Natural killer cell (primary cell): ENCODE data around the gene PSMG2. TPM values are rescaled to one million over a fixed set of nuclear protein-coding genes. Genes with fewer than 3 reads are reported as not detected.

Experiments used
- ATAC-seq, 3 donors: fragments of 150-1000 bp in 2 of 3; fragments of 200-7000 bp in 1 of 3; cut with Tn5 transposase; 1 replicate in 1 of 3; 2 replicates in 2 of 3; pipeline ENCODE4 v1.10.0; 2021; ENCODE audit warnings: mild to moderate bottlenecking in 2 of 3, moderate library complexity in 2 of 3
- DNase-seq, 2 donors: peaks; one replicate each; pipeline versions ENCODE4 v3.0.0 to v3.0.0-alpha.2; 2013 to 2021; ENCODE audit warnings: mixed read lengths in 1 of 2
- H3K27ac ChIP-seq: one replicate; pipeline ENCODE4 v1.5.1; 2013; ENCODE audit warnings: mild to moderate bottlenecking, low read length
- H3K27me3 ChIP-seq: one replicate; pipeline ENCODE4 v1.6.1; 2013; ENCODE audit warnings: low read length; ENCODE audit not compliant: control insufficient read depth, insufficient read depth
- H3K36me3 ChIP-seq: one replicate; pipeline ENCODE4 v1.6.1; 2013; ENCODE audit warnings: low read length; ENCODE audit not compliant: control insufficient read depth, insufficient read depth
- H3K4me1 ChIP-seq: one replicate; pipeline ENCODE4 v1.6.1; 2013; ENCODE audit warnings: low read length; ENCODE audit not compliant: control insufficient read depth, insufficient read depth
- H3K4me3 ChIP-seq: one replicate; pipeline ENCODE4 v1.5.1; 2013; ENCODE audit warnings: low read length
- H3K9me3 ChIP-seq: one replicate; pipeline ENCODE4 v1.6.1; 2013; ENCODE audit warnings: low read length; ENCODE audit not compliant: control insufficient read depth, insufficient read depth
- H3K27ac Mint-ChIP-seq, 2 donors: one replicate each; pipeline ENCODE4 v1.8.0; 2022; ENCODE audit warnings: mild to moderate bottlenecking in 2 of 2, mixed read lengths in 2 of 2, moderate library complexity in 1 of 2
- H3K27me3 Mint-ChIP-seq, 2 donors: one replicate each; pipeline ENCODE4 v1.8.0; 2022; ENCODE audit warnings: low read depth in 2 of 2, mixed read lengths in 2 of 2
- H3K36me3 Mint-ChIP-seq: one replicate; pipeline ENCODE4 v1.8.0; 2022; ENCODE audit warnings: mixed read lengths
- H3K4me1 Mint-ChIP-seq, 2 donors: one replicate each; pipeline ENCODE4 v1.8.0; 2022; ENCODE audit warnings: mixed read lengths in 2 of 2
- H3K4me3 Mint-ChIP-seq: one replicate; pipeline ENCODE4 v1.8.0; 2022; ENCODE audit warnings: mild to moderate bottlenecking, moderate library complexity, mixed read lengths
- H3K9me3 Mint-ChIP-seq, 2 donors: one replicate each; pipeline ENCODE4 v1.8.0; 2022; ENCODE audit warnings: mixed read lengths in 2 of 2
- CTCF ChIP-seq: fragments of 200-600 bp; IDR thresholded peaks from one replicate; pipeline ENCODE4 v1.8.0; 2022; ENCODE audit warnings: antibody characterized with exemption
- WGBS: methylation state at CpG from one replicate; pipeline ENCODE4 v1.1.7; 2013; ENCODE audit warnings: missing lambda C conversion rate; ENCODE audit not compliant: insufficient coverage; 5-methylcytosine and 5-hydroxymethylcytosine counted together
- intact Hi-C: fragments of 100-400 bp; cut with micrococcal nuclease; formaldehyde crosslinking; loops from one replicate; pipeline ENCODE4 v1.14.2; 2022
- total RNA-seq, 4 donors: library from RNA; stranded (reverse); fragments of 120-200 nt in 1 of 4; gene quantifications; one replicate each; pipeline versions ENCODE4 v1.2.3 to v1.2.4, GENCODE V29; 2013 to 2022

The PSMG2 gene
- total RNA-seq, 3 donors from 2014 or later (not counting 1 experiment from before 2014, with no cell fraction given): 56.7 to 63.4 (median 62.8) TPM

- no peaks in the 10 kb centered on the region for H3K36me3 ChIP-seq
- Mint-ChIP-seq H3K9me3 (no peaks in the 10 kb centered on the region), H3K4me1 (peaks cover 11 to 12% of the 10 kb centered on the region in 2 donors), H3K27me3 (peaks cover 0 to 10% of the 10 kb centered on the region in 2 donors), H3K36me3 (no peaks in the 10 kb centered on the region), H3K27ac (peak overlapping the region in 1 of 2 donors; percentile 22), H3K4me3 (peak overlapping the region; percentile 75)
- H3K27me3 ChIP-seq: no peaks in the 10 kb centered on the region
- TF ChIP-seq CTCF: no peak
- DNase-seq: peak in 1 of 2 donors; percentile 54
- H3K4me1 ChIP-seq: peaks cover 7% of the 10 kb centered on the region
- no peaks in the 10 kb centered on the region for H3K9me3 ChIP-seq
- ATAC-seq: peak; percentile 52 to 63 (median 62)
- H3K27ac ChIP-seq: no peak overlapping the region
- WGBS: under 1% methylated on average over 89 of the region's 89 CpGs
- H3K4me3 ChIP-seq: peak overlapping the region; percentile 15
- intact Hi-C loops: no loop called here
Observed at GRCh38 chr18:12656938-12657683, 45.7 kb upstream of the PSMG2 start.

GRCh38 chr18:12657684-12658425 lies 45.0 kb upstream of the PSMG2 start, which contains the start of gene SPIRE1:
SPIRE1 (minus strand) TSS chr18:12658107; CDS start chr18:12657866, 241 bp downstream.
- no peak for TF ChIP-seq CTCF
- ATAC-seq (peak; percentile 71 to 78 (median 75)), DNase-seq (peak; percentile 29 to 67)
- peaks cover 7% of the 10 kb centered on the region for H3K4me1 ChIP-seq
- no peaks in the 10 kb centered on the region for H3K9me3 Mint-ChIP-seq
- H3K9me3 ChIP-seq: no peaks in the 10 kb centered on the region
- peak within 1 kb of the TSS; percentile 93 for H3K4me3 Mint-ChIP-seq
- H3K27ac ChIP-seq: peak within 1 kb of the TSS; percentile 31
- under 1% methylated on average over 112 of the region's 112 CpGs for WGBS
- H3K27ac Mint-ChIP-seq: peak within 1 kb of the TSS; percentile 49 to 75
- H3K27me3 ChIP-seq: no peaks in the 10 kb centered on the region
- no peaks in the 10 kb centered on the region for H3K36me3 ChIP-seq
- H3K4me1 Mint-ChIP-seq: peaks cover 11 to 12% of the 10 kb centered on the region in 2 donors
- peak within 1 kb of the TSS; percentile 37 for H3K4me3 ChIP-seq
- peaks cover 0 to 3% of the 10 kb centered on the region in 2 donors for H3K27me3 Mint-ChIP-seq
- intact Hi-C loops: no loop called here
- H3K36me3 Mint-ChIP-seq: no peaks in the 10 kb centered on the region

GRCh38 chr18:12658426-12659138 lies 44.3 kb upstream of the PSMG2 start:
- peaks cover 11 to 12% of the 10 kb centered on the region in 2 donors for H3K4me1 Mint-ChIP-seq
- no peak for TF ChIP-seq CTCF
- H3K27me3 Mint-ChIP-seq: no peaks in the 10 kb centered on the region
- WGBS: 24% methylated on average over 40 of the region's 42 CpGs
- no peaks in the 10 kb centered on the region for H3K27me3 ChIP-seq
- H3K36me3 ChIP-seq: no peaks in the 10 kb centered on the region
- no peaks in the 10 kb centered on the region for H3K9me3 ChIP-seq
- H3K27ac ChIP-seq: peak overlapping the region; percentile 31
- peak overlapping the region; percentile 93 for H3K4me3 Mint-ChIP-seq
- H3K36me3 Mint-ChIP-seq: no peaks in the 10 kb centered on the region
- H3K4me3 ChIP-seq: peak overlapping the region; percentile 37
- ATAC-seq: peak in 2 of 3 donors; percentile 39 to 46
- H3K27ac Mint-ChIP-seq: peak overlapping the region; percentile 49 to 75
- DNase-seq: peak; percentile 26 to 60
- H3K4me1 ChIP-seq: peaks cover 7% of the 10 kb centered on the region
- intact Hi-C loops: loop anchor here (1.0 kb wide), 1 partner anchor 330 kb away; no protein-coding TSS in a partner anchor
- H3K9me3 Mint-ChIP-seq: no peaks in the 10 kb centered on the region
